Activated T-cell treated with anti-CD3 and anti-CD28 coated beads, Interleukin-2, amount 50 U/mL, for 1 hour (primary cell): ENCODE data around the gene TCERG1L.
"Not testable (repeated sequence)": the region's sequence is repeated elsewhere in the genome, so short reads cannot be mapped to it uniquely, and the experiment has no call there.

Experiments used
- DNase-seq: peaks from one replicate; pipeline ENCODE4 v3.0.0-alpha.2; 2020

TCERG1L gene

DNA sequence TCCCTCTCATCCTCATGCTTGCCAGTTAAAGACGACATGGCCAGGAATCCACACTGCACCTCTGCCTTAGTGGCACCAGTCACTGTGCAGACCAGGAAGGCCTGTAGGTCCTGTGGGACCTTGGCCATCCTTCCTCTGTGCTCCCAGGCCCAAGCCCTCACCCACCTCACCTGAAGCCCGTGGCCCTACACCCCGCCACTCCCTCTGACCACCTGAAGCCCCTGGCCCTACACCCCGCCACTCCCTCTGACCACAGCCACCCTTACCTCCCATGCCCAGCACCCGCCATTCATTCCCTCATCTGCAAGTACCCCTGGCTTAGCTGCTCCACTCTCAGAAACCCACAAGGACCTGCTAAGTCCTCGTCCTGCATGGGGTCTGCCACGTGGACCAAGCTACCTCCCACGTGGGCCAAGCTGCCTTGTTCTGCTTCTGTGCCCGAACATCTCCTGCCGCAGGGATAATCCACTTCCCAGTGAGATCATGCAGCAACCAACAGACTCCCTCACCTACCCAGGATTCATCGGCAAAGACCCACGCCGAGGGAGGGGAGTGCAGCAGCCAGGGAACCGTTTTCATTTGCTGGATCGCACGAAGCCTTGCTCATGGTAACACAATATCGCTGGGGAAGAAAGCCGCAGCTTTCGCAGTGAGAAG, 151.2 kb downstream of the TCERG1L start:
- no peak for DNase-seq

DNA sequence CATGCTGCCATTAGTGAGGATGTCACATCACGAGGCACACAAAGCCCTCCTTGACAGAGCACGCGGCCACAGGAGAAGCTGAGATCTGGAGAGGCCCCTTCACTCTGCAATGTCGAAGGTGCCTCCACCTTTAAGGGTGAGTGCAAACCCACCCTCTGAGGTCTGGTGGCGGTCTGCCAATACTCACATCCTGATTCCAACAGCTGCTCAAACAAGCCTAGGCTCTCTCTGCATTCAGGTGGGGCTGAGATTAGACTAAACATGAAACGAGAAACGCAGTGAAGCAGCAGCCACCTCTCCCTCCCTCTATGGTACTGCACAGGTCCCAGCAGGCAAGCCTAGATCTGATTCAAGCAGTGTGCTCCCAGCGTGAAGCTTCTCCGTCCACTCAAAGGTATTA, 151.8 kb downstream of the TCERG1L start:
- DNase-seq: no peak

DNA sequence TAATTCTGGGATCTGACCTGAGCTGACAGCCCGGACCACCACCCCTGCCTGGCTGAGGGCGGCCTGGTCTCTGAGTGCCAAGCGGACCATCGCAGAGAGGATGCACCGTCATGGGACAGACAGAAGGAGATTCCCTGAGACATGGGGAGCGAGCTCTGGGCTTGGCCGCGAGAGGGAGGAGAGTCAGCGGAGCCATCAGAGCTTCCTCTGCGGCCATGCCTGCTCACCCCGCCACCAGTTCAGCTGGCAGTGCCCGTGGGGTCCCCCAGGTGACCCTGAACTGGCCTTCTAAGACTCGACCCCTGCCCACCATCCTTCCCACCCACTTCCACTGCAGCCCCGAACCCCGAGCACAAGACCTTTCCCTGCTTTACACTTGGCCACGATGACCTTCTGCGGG, 152.8 kb downstream of the TCERG1L start:
- no peak for DNase-seq

- DNase-seq: no peak
Measured at GRCh38 chr10:131157899-131158298, 153.6 kb downstream of the TCERG1L start.

DNA sequence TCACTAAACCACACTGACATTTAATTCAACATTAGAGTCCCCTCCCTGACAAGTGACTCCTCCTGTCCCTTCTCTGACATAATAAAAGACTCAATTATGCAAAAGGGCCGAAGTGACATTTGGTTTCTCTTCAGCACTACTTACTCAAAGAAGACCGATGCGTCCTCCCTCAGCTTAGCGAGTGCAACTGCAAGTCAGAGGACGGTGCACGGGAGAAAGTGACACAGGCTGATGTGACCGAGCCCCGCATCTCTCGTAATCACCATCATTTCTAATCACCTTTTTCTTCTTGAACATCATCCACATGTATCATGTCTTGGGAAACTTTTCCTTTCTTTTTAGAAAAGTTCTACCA, 155.7 kb downstream of the TCERG1L start:
- DNase-seq: no peak

DNA sequence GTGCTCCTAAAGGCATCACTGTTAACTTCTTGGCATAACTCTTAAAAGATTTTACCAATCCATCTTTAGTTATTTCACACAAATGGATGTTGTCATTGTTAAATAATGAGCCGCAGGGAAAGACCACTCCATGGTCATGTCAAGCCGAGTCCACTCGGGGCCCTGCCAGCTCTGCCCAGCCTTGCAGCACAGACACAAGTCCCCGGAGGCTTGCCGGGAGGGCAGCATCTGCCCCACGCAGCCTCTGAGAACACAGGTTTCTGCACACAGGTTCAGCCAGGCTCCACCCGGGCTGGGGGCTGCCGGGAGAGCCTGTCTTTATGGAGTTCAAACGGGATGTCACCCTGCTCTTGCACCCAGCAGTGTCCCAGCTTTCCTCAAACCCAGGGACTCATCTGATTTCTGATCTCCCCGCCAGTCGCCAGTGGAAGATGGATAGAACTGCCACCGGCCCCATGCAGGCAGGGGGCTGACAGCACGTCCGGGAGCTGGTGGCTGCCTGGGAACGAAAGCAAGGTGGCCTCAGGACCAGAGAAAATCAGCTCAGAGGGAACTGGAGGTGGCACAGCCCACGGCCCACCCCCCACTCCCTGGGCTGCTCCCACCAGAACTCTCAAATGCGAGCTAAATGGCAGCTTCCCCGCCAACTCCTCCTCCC, 156.2 kb downstream of the TCERG1L start:
- no peak for DNase-seq

- no peak for DNase-seq
Measured at GRCh38 chr10:131154306-131155025, 157.1 kb downstream of the TCERG1L start.

DNA sequence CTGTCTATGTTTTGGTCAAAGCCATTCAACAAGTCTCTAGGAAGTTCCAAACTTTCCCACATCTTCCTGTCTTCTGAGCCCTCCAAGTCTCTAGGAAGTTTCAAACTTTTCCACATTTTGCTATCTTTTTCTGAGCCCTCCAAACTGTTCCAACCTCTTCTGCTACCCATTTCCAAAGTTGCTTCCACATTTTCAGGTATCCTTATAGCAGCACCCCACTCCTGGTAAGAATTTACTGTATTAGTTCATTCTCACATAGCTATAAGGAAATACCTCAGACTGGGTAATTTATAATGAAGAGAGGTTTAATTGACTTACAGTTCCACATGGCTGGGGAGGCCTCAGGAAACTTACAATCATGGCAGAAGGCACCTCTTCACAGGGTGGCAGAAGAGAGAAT, 159.1 kb downstream of the TCERG1L start:
- DNase-seq: not testable (repeated sequence)

DNA sequence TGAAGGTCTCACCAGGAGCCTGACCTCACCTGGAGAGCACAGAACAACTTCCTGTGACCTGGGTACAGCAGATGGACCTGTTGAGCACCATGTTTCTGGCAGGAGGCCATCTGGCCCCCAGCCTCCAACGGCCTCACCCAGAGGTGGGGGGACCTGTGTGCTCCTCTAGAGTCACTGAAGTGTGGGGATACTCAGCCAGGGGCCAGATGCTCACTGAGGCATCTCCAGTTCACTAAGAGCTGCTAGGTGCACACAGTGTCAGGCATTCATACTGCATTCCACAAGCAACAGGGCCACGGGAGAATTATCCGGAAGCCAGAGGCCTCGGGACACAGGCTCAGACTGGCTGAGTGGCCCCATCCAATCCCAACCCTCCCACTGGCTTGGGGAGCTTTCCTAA, 161.4 kb downstream of the TCERG1L start:
- DNase-seq: no peak

GRCh38 chr10:131149586-131149985, 161.9 kb downstream of the TCERG1L start:
- no peak for DNase-seq

DNA sequence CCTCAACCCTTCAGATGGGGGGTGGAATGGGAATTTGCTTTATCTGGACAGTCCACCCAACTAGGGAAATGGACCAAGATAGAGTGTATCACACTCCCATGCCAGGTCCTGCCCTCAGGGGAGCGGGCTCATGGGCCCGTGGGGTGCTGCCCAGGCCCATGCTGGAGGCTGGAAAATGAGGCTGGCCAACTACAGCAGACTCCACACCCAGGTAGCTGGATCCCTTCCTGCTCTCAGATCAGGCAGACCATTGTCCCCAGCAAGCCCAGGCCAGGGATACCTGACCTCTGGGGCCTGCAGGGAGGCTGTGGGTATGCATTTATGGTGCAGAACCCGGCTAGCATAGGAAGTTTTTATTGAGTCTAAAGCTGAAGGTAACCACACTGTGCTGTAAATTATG, 162.4 kb downstream of the TCERG1L start:
- no peak for DNase-seq

DNA sequence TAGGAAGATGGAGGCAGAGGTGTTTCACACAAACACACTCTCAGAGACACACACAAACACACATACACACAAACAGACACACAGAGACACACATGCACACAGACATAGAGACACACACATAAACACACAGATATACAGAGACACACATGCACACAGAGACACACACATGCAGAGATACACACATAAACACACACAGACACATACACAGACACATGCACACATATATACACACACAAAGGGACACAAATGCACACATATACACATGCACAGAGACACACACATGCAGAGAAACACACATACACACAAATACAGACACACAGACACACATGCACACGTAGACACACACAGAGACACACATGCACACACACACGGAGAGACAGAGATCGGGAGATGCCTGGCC, 163.3 kb downstream of the TCERG1L start:
- DNase-seq: no peak

DNA sequence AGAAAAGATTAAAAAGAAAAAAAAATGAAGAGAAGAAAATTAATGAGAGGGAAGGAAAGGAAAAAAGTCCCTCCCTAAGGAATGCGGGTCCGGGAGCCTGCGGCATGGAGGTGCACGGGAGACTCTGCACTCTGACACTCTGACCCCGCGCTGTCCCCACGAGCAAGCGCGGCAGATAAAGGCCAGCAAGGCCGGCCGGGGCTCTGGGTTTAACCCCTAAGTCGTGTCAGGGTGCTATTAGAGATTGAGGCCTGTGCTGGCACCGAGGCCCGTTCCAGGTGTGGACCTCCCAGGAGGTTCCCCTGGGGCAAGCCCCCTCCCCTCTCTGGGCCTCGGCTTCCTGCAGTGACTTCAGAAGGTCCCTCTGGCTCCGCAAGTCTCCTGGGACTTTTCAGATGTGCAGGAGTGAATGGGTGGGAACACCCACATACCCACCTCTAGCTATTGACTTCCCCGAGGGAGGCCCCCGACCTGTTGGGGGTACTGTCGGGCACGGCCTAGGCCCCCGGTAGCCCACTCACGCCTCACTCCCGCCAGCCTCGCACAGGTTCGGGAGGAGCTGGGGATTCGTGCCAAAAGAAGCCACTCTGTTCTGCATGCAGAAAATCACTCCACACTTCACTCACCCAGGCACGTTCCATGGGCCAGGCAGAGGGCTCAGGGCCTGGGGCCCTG, 164.1 kb downstream of the TCERG1L start:
- DNase-seq: no peak

DNA sequence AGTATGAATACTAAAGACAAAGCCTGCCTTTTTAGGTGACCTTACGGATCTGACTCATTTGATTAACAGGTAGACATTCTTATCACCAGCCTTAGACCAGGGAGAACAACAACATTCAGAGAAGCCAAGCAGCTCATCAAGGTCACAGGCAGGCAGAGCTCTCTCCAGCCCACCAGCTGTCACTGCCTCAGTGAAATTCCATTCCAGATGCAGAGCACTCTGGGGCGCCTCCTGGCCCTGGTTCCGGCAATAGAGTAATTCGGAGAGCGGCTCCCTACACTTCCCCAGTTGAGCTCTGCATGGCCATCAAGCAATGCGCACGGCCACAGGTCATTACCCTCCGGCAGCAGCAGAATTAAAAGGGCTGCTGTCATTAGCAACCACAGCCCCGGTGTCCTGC, 164.7 kb downstream of the TCERG1L start:
- DNase-seq: no peak

GRCh38 chr10:131145756-131146155, 165.8 kb downstream of the TCERG1L start:
- no peak for DNase-seq

DNA sequence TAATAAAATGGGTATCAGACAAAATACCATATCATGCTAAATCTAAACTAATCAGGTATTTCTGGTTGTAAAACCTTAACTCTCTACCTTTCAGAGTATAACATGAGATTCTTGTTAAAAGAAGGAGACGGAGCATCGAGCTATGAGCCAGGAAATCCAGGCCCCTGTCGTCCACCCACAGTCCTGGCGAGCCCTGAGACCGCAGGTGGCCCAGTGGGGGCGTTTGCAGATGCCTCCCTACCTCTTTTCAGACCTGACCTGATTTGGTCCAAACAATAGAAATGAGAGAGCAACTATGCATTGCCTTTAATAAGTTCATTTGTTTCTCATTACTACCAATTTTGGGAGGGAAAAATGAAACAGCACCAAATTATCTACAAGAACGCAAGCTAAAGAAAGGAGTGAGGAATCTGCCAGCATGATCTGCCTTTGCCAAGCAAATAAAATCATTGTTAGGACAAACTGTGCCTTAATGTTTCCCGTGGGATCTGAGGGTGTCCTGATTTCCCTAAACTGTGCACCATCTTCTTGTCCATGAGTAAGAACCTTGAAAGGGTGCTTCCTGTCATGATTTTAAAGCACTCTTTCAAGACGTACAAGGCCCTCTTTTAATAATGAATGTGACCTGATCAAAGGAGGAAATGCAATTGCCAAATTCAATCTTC, 166.7 kb downstream of the TCERG1L start:
- no peak for DNase-seq

GRCh38 chr10:131144196-131144595, 167.3 kb downstream of the TCERG1L start:
- DNase-seq: no peak

GRCh38 chr10:131143425-131144165, 167.9 kb downstream of the TCERG1L start:
- DNase-seq: no peak

GRCh38 chr10:131142517-131143380, 168.8 kb downstream of the TCERG1L start:
- no peak for DNase-seq

GRCh38 chr10:131141645-131142516, 169.6 kb downstream of the TCERG1L start:
- no peak for DNase-seq
